GM12874 (cell line): ENCODE data around the gene GMIP.
A peak's percentile ranks its signal among the peaks of the same experiment; 100 is the strongest.

Source experiments
- TF ChIP-seq, protein P1 (sequence below): IDR thresholded peaks from 2 replicates; pipeline ENCODE4 v1.5.1; 2011; ENCODE audit warnings: low read depth, mild to moderate bottlenecking, control low read depth, low read length, moderate library complexity; ENCODE audit not compliant: insufficient read depth

Gene GMIP

DNA sequence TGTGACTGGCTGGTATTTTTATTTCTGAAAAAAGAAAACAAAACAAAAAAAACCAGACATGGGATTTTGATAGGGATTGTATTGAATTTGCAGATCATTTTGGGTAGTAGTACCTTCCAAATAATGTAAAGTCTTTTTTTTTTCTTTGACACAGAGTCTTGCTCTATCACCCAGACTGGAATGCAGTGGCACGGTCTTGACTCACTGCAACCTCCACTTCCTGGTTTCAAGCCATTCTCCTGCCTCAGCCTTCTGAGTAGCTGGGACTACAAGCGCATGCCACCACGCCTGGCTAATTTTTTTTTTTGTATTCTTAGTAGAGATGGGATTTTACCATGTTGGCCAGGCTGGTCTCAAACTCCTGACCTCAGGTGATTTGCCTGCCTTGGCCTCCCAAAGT lies 29.4 kb upstream of the GMIP start:
- TF ChIP-seq, protein P1, sequence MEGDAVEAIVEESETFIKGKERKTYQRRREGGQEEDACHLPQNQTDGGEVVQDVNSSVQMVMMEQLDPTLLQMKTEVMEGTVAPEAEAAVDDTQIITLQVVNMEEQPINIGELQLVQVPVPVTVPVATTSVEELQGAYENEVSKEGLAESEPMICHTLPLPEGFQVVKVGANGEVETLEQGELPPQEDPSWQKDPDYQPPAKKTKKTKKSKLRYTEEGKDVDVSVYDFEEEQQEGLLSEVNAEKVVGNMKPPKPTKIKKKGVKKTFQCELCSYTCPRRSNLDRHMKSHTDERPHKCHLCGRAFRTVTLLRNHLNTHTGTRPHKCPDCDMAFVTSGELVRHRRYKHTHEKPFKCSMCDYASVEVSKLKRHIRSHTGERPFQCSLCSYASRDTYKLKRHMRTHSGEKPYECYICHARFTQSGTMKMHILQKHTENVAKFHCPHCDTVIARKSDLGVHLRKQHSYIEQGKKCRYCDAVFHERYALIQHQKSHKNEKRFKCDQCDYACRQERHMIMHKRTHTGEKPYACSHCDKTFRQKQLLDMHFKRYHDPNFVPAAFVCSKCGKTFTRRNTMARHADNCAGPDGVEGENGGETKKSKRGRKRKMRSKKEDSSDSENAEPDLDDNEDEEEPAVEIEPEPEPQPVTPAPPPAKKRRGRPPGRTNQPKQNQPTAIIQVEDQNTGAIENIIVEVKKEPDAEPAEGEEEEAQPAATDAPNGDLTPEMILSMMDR: no peak

DNA sequence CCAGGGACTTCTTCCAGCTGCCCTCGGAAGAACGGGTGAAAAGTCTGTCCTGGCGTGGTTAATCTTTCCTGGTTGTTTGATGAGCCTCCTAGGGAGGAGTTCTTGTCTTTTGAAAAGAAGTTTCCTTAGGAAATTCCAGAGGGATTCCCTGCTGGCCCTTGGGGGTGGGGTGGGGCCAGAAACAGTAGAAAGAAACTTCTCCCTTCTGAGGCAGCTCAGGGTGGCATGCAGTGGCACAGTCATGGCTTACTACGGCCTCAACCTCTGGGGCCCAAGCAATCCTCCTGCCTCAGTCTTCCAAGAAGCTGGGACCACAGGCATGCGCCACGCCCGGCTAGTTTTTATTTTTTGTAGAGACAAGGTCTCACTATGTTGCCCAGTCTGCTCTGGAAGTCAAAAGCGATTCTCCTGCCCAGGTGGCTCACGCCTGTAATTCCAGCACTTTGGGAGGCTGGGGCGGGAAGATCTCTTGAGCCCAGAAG lies 26.7 kb upstream of the GMIP start:
- TF ChIP-seq, protein P1: no peak

DNA sequence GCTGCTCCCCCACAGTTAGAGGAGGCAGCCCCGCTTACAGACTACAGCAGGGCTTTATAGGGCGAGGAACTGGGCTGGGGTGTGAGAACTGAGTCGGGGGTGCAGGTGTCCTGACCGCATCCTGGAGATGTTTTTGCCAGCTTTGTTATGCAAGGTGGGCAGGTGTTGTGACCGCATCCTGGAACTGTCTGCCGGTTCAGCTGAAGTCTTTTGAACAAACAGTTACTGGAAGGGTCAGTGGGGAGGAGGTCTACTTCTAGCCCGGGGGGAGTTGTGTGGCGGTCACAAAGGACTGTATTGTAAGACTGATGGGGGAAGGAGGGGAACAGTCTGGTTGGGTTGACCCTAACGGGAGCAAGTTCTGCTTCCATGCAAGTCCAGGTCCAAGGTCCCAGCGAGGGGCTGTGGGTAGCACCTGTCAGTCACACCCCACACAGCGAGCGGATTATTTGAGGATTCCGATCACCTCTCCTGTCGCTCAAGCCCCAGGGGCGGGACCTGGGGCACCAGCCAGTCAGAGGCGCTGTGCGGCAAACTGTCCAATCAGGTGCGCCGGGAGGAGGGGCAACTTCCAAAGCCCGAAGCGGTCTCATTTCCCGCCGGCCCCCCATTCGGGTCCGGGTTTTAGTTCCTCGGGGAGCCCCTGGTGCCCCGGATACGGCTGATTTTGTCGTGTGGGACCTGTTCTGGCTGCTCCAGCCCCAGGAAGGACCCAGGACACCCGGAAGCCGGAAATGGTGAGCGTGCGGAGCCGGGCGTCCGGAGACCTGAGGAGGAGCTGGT lies 25.0 kb upstream of the GMIP start, which contains the start of gene ZNF101:
TSS of gene ZNF101 (plus strand) at position 610 of the 783 bp plus-strand sequence. CDS start at position 735, 125 bp downstream.
- TF ChIP-seq, protein P1: no peak

DNA sequence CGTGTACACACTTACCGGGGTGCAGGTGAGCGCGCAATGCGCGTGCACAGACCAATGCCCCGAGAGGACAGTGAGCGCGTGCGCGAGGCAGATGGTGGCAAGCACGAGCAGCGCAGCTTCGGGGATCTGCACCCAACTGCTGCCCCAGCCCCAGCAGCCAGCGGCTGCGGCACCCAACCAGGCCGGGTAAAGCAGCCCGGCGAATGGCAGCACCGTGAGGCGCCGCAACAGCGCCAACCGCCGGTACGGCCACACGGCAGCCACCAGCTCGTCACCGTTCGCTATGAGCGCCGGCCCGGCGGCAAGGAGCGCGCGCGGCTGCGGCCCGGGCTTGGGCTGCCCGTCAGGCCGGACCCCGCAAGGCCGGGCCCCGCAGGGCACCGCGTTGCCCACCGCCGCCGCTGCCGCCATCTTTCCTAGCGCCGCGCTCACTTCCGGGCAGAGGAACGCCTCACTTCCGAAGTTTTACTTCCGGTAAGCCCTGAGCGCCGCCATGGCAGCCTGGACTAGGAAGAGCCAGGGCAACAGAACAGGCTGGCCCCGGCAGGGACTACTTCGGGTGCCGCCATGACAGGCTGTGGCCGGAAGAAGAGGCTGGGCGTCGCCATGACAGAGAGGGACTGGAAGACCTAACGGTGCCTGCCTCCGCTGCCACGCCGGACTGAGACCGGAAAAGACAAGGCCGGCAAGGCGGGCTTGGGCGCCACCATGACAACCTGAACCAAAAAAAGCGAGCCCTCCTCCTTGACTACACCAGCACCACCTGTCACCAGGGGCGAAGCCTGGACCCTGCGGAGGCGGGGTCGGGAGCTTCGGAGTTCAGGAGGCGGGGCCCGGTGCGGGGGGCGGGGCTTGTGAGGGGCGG lies 20.0 kb upstream of the GMIP start, which contains the start of gene ATP13A1:
TSS of gene ATP13A1 (minus strand) at position 421 of the 865 bp plus-strand sequence. CDS start at position 411, 10 bp downstream.
- TF ChIP-seq, protein P1: peak; percentile 33; the same call in 1 of the 2 replicates

DNA sequence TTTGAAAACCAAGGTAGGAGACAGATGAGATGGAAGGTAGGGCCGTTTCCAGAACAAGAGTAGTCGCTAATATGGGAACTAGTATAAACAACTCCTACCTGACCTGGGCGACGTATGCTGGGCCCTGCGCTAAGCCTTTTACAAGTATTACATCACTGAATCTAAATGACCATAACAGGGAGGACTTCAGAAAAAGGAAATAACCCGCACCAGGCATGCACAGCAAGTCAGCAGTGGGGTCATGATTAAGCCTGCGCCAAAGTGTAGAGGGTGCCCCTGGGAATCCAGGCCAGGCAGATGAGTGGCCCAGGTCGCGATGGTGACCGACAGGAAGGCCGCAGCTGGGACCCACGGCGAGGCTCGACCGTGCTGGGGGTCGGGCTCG lies 19.4 kb upstream of the GMIP start:
- TF ChIP-seq, protein P1: no peak

DNA sequence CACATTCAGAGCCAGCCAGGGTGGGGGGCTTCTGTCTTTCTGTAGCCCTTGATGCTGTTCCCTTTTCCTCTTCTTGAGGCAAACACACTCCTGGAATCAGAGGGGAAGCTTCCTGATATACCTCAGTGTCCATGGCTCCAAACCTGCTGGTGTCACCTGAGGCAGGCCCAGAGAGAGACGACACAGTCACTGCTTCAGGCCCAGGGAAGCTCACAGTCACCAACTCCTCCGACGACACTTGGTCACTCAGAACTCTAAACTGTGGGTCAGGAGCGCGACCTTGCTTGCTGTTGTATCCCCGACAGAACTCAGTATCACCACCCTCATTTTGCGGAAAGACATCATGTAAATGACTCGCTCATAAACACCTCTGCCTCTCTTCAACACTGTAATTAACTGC lies 18.9 kb upstream of the GMIP start:
- TF ChIP-seq, protein P1: no peak

DNA sequence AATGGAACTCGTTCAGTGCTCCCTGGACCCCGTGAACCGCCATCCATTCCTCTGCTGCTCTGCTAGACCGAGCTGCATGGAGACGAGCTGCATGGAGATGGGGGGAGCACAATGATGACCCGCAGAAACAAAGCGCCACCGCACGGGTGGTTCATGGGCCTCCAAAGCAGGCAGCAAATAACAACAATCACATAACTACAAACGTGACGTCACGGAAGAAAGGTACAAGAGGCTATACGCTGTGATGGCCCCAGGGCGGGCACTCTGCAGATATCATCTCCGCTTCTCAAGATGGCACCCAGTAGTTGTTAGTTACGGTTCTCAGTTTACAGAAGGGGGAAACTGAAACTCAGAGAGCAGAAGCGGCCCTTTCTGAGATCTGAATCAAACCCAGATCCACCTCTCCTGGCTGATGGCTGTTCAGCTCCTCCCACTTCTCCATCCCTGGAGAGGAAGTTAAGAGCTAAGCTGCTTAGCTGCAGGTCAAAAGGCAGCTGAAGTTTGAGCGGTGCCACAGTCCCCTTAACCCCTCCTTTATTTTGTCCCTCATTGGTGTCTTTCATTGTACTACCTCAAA lies 18.3 kb upstream of the GMIP start:
- TF ChIP-seq, protein P1: no peak
